ENCODE data around the gene TBCC. TPM values are rescaled to one million over a fixed set of nuclear protein-coding genes. Genes with fewer than 3 reads are reported as not detected.
"Not testable (repeated sequence)": the region's sequence is repeated elsewhere in the genome, so short reads cannot be mapped to it uniquely, and the experiment has no call there.

The TBCC gene
- total RNA-seq, 1 donor from 2014 or later, result 18.4 TPM

GRCh38 chr6:42709871-42710270 is 36.0 kb downstream of the TBCC start:
- Mint-ChIP-seq H3K4me1 (peaks cover 2% of the 10 kb centered on the region), H3K27ac (no peak overlapping the region), H3K4me3 (no peak overlapping the region), H3K36me3 (ENCODE audit: low read depth) (peaks cover 3% of the 10 kb centered on the region), H3K27me3 (no peaks in the 10 kb centered on the region), H3K9me3 (peaks cover 9% of the 10 kb centered on the region)
- intact Hi-C loops (cut with micrococcal nuclease), result no loop called here
- no peak for DNase-seq

- intact Hi-C loops (cut with micrococcal nuclease), result no loop called here
- Mint-ChIP-seq H3K27me3 (no peaks in the 10 kb centered on the region), H3K36me3 (ENCODE audit: low read depth) (peaks cover 3% of the 10 kb centered on the region), H3K9me3 (peaks cover 9% of the 10 kb centered on the region), H3K27ac (no peak overlapping the region), H3K4me3 (no peak overlapping the region), H3K4me1 (no peaks in the 10 kb centered on the region)
- DNase-seq, result no peak
Observed at GRCh38 chr6:42708096-42708495, 37.8 kb downstream of the TBCC start.

- intact Hi-C loops (cut with micrococcal nuclease), result no loop called here
- peaks cover 3% of the 10 kb centered on the region for H3K36me3 Mint-ChIP-seq (ENCODE audit: low read depth)
- no peaks in the 10 kb centered on the region for H3K27me3 Mint-ChIP-seq
- peaks cover 9% of the 10 kb centered on the region for H3K9me3 Mint-ChIP-seq
- H3K4me1 Mint-ChIP-seq, result no peaks in the 10 kb centered on the region
- H3K27ac Mint-ChIP-seq, result no peak overlapping the region
- DNase-seq, result no peak
- no peak overlapping the region for H3K4me3 Mint-ChIP-seq
Observed at GRCh38 chr6:42707595-42707994, 38.3 kb downstream of the TBCC start.

- intact Hi-C loops (cut with micrococcal nuclease), result no loop called here
- no peaks in the 10 kb centered on the region for H3K27me3 Mint-ChIP-seq
- no peak for DNase-seq
- no peaks in the 10 kb centered on the region for H3K9me3 Mint-ChIP-seq
- no peaks in the 10 kb centered on the region for H3K4me1 Mint-ChIP-seq
- H3K4me3 Mint-ChIP-seq, result no peak overlapping the region
- no peaks in the 10 kb centered on the region for H3K36me3 Mint-ChIP-seq (ENCODE audit: low read depth)
- H3K27ac Mint-ChIP-seq, result no peak overlapping the region
Observed at GRCh38 chr6:42704937-42705374, 40.9 kb downstream of the TBCC start.

GRCh38 chr6:42704251-42704936 is 41.5 kb downstream of the TBCC start:
- Mint-ChIP-seq H3K36me3 (ENCODE audit: low read depth) (no peaks in the 10 kb centered on the region), H3K27me3 (no peaks in the 10 kb centered on the region), H3K27ac (no peak overlapping the region), H3K4me1 (no peaks in the 10 kb centered on the region), H3K4me3 (no peak overlapping the region), H3K9me3 (no peaks in the 10 kb centered on the region)
- intact Hi-C loops (cut with micrococcal nuclease), result no loop called here
- DNase-seq, result no peak

- H3K36me3 Mint-ChIP-seq (ENCODE audit: low read depth); H3K4me1 Mint-ChIP-seq; DNase-seq; H3K4me3 Mint-ChIP-seq; H3K27me3 Mint-ChIP-seq; H3K27ac Mint-ChIP-seq; intact Hi-C loops (cut with micrococcal nuclease); H3K9me3 Mint-ChIP-seq: not testable (repeated sequence)
Observed at GRCh38 chr6:42702786-42703185, 43.1 kb downstream of the TBCC start.

- Mint-ChIP-seq H3K4me1 (no peaks in the 10 kb centered on the region), H3K27me3 (no peaks in the 10 kb centered on the region), H3K36me3 (ENCODE audit: low read depth) (no peaks in the 10 kb centered on the region), H3K27ac (no peak overlapping the region), H3K9me3 (no peaks in the 10 kb centered on the region), H3K4me3 (no peak overlapping the region)
- intact Hi-C loops (cut with micrococcal nuclease), result no loop called here
- DNase-seq, result no peak
Observed at GRCh38 chr6:42702200-42702599, 43.7 kb downstream of the TBCC start.

GRCh38 chr6:42698217-42698616 is 47.7 kb downstream of the TBCC start:
- H3K4me3 Mint-ChIP-seq, result no peak overlapping the region
- H3K27ac Mint-ChIP-seq, result no peak overlapping the region
- no peaks in the 10 kb centered on the region for H3K9me3 Mint-ChIP-seq
- no peaks in the 10 kb centered on the region for H3K27me3 Mint-ChIP-seq
- H3K4me1 Mint-ChIP-seq, result peaks cover 15% of the 10 kb centered on the region
- DNase-seq, result no peak
- peaks cover 17% of the 10 kb centered on the region for H3K36me3 Mint-ChIP-seq (ENCODE audit: low read depth)
- intact Hi-C loops (cut with micrococcal nuclease), result no loop called here

GRCh38 chr6:42697268-42697655 is 48.6 kb downstream of the TBCC start:
- H3K36me3 Mint-ChIP-seq (ENCODE audit: low read depth), result peaks cover 26% of the 10 kb centered on the region
- intact Hi-C loops (cut with micrococcal nuclease), result no loop called here
- DNase-seq, result no peak
- H3K4me3 Mint-ChIP-seq, result no peak overlapping the region
- no peak overlapping the region for H3K27ac Mint-ChIP-seq
- no peaks in the 10 kb centered on the region for H3K9me3 Mint-ChIP-seq
- peaks cover 22% of the 10 kb centered on the region for H3K4me1 Mint-ChIP-seq
- no peaks in the 10 kb centered on the region for H3K27me3 Mint-ChIP-seq

GRCh38 chr6:42696526-42697267 is 49.2 kb downstream of the TBCC start:
- Mint-ChIP-seq H3K27me3 (no peaks in the 10 kb centered on the region), H3K9me3 (no peaks in the 10 kb centered on the region), H3K36me3 (ENCODE audit: low read depth) (peaks cover 27% of the 10 kb centered on the region), H3K27ac (no peak overlapping the region), H3K4me1 (peaks cover 23% of the 10 kb centered on the region), H3K4me3 (no peak overlapping the region)
- DNase-seq, result no peak
- intact Hi-C loops (cut with micrococcal nuclease), result no loop called here

- Mint-ChIP-seq H3K4me3 (no peak overlapping the region), H3K27ac (peak overlapping the region; percentile 35), H3K27me3 (no peaks in the 10 kb centered on the region), H3K4me1 (peaks cover 32% of the 10 kb centered on the region), H3K9me3 (no peaks in the 10 kb centered on the region), H3K36me3 (ENCODE audit: low read depth) (peaks cover 43% of the 10 kb centered on the region)
- DNase-seq, result no peak
- intact Hi-C loops (cut with micrococcal nuclease), result no loop called here
Observed at GRCh38 chr6:42694586-42694985, 51.3 kb downstream of the TBCC start.

Other genes starting within 250 kb of the TBCC start
- 30.1 and 30.8 TPM in 2 replicates for gene UBR2, start 182.1 kb downstream of the TBCC start, total RNA-seq
- gene PRPH2, start 23.5 kb downstream of the TBCC start, total RNA-seq, result not detected in 2 replicates
- gene BICRAL, start 35.9 kb upstream of the TBCC start, total RNA-seq, result 12.5 and 12.9 TPM in 2 replicates
- gene RPL7L1, start 133.5 kb upstream of the TBCC start, total RNA-seq, result 182 and 189 TPM in 2 replicates
- gene PTCRA, start 169.9 kb upstream of the TBCC start, total RNA-seq, result not detected in 2 replicates
- 45.9 and 49.0 TPM in 2 replicates for gene CNPY3, start 183.4 kb upstream of the TBCC start, total RNA-seq
- gene GNMT, start 214.7 kb upstream of the TBCC start, total RNA-seq, result 0.24 and 0.70 TPM in 2 replicates
- 24.0 and 24.1 TPM in 2 replicates for gene PEX6, start 233.1 kb upstream of the TBCC start, total RNA-seq
- gene PPP2R5D, start 238.5 kb upstream of the TBCC start, total RNA-seq, result 54.2 and 54.6 TPM in 2 replicates